AG04450 (cell line): ENCODE data around the gene DHRS13. TPM values are rescaled to one million over a fixed set of nuclear protein-coding genes. Genes with fewer than 3 reads are reported as not detected.

ENCODE experiments used
- CTCF ChIA-PET: fragments of 300-600, 350-600 bp; formaldehyde crosslinking; extraction: SDS; loops from one replicate; lab custom pipeline; 2022; ENCODE audit warnings: antibody characterized with exemption, inconsistent platforms; lab: Charles Lee
- POLR2A ChIA-PET: fragments of 350-600 bp; formaldehyde crosslinking; extraction: SDS; loops from one replicate; lab custom pipeline; 2021; ENCODE audit warnings: antibody characterized with exemption, inconsistent platforms; lab: Yijun Ruan, JAX
- DNase-seq: peaks from one replicate; pipeline ENCODE4 v3.0.0-alpha.2; 2011; ENCODE audit warnings: low read depth, low spot score
- H3K27ac ChIP-seq: one replicate; pipeline ENCODE4 v1.5.1; 2012; ENCODE audit warnings: low read depth, low read length, control low read depth
- H3K27me3 ChIP-seq: one replicate; pipeline ENCODE4 v1.6.0; 2012; ENCODE audit warnings: low read length; ENCODE audit not compliant: control insufficient read depth, insufficient read depth
- H3K4me3 ChIP-seq: 2 replicates; pipeline ENCODE4 v1.5.1; 2011; ENCODE audit warnings: mild to moderate bottlenecking, low read depth, low read length, control low read depth
- H3K9me3 ChIP-seq: 2 replicates; pipeline ENCODE4 v1.5.1; 2012; ENCODE audit warnings: low read length; ENCODE audit not compliant: control insufficient read depth, insufficient read depth
- polyA plus RNA-seq: library from polyadenylated mRNA; depleted of rRNA; stranded (reverse); fragments of >200 nt; gene quantifications from 2 replicates; pipeline ENCODE4 v1.2.3, GENCODE V29; 2011
- TF ChIP-seq, protein P1 (sequence below): IDR thresholded peaks from 2 replicates; pipeline ENCODE4 v1.5.1; 2011; ENCODE audit warnings: low read depth, low read length, control low read depth, inconsistent platforms

DHRS13 gene
- polyA plus RNA-seq, 1 experiment = 2.9 TPM

DNA sequence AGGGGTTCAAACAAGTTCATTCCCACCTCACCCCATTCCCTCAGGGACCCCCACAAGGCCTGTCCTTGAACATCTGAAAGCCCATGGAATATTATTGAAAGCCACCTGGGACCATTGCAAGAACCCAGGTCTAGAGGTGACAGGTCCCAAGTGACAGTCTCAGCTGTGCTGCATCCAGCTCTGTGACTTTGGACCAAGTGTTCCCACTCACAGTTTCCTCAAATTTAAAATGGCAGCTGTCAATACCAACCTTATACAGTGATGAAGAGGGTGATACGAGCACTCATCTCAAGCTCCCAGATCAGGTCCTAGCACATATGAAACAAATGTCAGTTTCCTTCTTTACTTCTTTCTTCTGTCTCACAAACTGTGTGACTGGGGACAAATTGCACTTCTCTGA, 38.9 kb downstream of the DHRS13 start:
- DNase-seq = no peak
- Histone ChIP-seq H3K27me3 (peaks cover 3% of the 10 kb centered on the region), H3K9me3 (no peaks in the 10 kb centered on the region), H3K27ac (no peak overlapping the region), H3K4me3 (no peak overlapping the region)
- TF ChIP-seq, protein P1, sequence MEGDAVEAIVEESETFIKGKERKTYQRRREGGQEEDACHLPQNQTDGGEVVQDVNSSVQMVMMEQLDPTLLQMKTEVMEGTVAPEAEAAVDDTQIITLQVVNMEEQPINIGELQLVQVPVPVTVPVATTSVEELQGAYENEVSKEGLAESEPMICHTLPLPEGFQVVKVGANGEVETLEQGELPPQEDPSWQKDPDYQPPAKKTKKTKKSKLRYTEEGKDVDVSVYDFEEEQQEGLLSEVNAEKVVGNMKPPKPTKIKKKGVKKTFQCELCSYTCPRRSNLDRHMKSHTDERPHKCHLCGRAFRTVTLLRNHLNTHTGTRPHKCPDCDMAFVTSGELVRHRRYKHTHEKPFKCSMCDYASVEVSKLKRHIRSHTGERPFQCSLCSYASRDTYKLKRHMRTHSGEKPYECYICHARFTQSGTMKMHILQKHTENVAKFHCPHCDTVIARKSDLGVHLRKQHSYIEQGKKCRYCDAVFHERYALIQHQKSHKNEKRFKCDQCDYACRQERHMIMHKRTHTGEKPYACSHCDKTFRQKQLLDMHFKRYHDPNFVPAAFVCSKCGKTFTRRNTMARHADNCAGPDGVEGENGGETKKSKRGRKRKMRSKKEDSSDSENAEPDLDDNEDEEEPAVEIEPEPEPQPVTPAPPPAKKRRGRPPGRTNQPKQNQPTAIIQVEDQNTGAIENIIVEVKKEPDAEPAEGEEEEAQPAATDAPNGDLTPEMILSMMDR = no peak
- POLR2A ChIA-PET = interaction anchor here (1.7 kb wide), 1 partner anchor 29 kb away, joined by 3 read pairs; no protein-coding TSS in a partner anchor
- CTCF ChIA-PET = interaction anchor here (2.3 kb wide), 1 partner anchor 100 kb away, joined by 9 read pairs; no protein-coding TSS in a partner anchor

DNA sequence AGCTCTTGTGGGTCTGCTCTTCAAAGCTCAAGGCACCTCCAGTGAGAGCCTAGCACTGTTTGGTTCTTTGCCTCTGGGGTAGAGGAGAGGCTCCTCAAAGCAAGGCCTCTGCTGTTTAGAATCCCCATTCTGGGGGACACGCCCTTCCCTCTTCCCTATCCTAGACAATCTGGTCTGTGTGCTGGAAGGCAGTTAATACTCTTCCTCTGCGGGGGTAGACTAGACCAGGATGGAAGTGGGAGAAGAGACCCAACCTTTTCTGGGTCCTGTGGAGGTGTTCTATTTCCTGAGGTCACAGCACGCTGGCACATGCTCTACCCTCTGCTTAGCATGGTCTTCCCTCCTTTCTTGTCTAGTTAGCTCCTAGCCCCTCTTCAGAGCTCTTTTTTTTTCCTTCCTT, 40.3 kb downstream of the DHRS13 start:
- Histone ChIP-seq H3K9me3 (no peaks in the 10 kb centered on the region), H3K27me3 (peaks cover under 1% of the 10 kb centered on the region), H3K4me3 (no peak overlapping the region), H3K27ac (no peak overlapping the region)
- DNase-seq = no peak
- POLR2A ChIA-PET = no interaction called here
- TF ChIP-seq, protein P1 = no peak
- CTCF ChIA-PET = no interaction called here

DNA sequence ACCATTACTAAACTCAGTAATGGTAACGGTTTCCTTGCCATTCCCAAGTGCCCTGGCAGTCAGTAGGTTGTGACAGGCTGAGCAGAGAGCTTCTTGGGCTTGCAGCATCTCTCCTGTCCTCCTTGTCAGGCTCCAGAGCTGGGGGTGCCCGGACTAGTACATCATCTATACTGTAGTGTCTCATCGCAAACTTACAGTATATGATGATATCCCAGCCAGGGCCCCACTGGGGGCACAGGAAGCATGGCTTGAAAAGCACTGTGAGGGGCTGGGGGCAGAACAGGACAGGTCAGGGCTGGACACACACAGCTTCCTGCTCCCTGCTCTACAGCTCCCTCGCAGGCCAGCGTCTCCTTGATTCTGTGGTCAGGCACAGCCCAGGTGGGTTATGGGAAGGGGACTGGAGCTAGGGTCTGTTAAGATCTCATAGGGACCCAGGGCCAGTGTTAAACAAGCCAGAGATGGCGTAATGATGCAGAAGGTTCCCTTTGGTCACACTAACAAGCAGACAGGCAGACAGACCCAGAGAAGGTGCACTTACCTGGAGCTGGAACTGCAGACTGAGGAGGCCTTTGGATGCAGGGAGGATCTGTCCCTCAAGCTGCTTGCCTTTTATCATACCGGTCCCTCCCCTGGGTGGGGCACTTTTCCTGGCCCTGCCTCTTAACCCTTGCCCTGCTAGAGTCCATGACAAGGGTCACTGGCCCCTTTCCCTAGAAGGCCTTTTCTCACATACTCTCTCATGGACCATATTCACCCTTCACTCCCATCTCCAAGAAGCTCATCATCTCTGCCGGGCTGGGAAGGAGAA, 41.3 kb downstream of the DHRS13 start:
- no peak for DNase-seq
- POLR2A ChIA-PET = no interaction called here
- CTCF ChIA-PET = interaction anchor here (0.6 to 0.7 kb wide), 3 partner anchors 38 to 98 kb away, joined by 3 to 4 read pairs (median 3); no protein-coding TSS in a partner anchor
- H3K27ac ChIP-seq = no peak overlapping the region
- TF ChIP-seq, protein P1 = no peak
- no peak overlapping the region for H3K4me3 ChIP-seq
- no peaks in the 10 kb centered on the region for H3K27me3 ChIP-seq
- no peaks in the 10 kb centered on the region for H3K9me3 ChIP-seq

DNA sequence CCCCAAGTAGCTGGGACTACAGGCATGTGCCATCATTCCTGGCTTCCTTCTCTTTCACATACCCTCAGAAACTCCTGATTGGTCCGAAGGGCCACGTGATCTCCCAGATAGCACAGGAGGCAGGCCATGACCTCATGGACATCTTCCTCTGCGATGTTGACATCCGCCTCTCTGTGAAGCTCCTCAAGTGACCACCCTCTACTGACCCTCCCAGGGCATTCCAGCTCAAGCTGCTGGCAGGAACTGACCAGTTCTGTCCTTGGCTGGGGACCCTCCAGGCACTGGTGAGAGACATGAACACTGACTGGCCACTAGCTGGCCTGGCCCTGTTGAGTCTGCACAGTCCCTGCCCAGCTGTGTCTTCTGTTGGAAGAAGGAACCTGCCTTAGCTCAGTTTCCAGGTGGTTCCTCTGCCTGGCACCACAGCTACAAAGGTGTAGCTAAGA, 42.5 kb downstream of the DHRS13 start:
- H3K9me3 ChIP-seq = no peaks in the 10 kb centered on the region
- H3K27ac ChIP-seq = no peak overlapping the region
- POLR2A ChIA-PET = interaction anchor here (0.8 kb wide), 1 partner anchor 18 kb away, joined by 3 read pairs; no protein-coding TSS in a partner anchor
- no peak overlapping the region for H3K4me3 ChIP-seq
- H3K27me3 ChIP-seq = no peaks in the 10 kb centered on the region
- TF ChIP-seq, protein P1 = no peak
- CTCF ChIA-PET = interaction anchor here (0.7 kb wide), 1 partner anchor 213 kb away, joined by 3 read pairs; no protein-coding TSS in a partner anchor
- no peak for DNase-seq

DNA sequence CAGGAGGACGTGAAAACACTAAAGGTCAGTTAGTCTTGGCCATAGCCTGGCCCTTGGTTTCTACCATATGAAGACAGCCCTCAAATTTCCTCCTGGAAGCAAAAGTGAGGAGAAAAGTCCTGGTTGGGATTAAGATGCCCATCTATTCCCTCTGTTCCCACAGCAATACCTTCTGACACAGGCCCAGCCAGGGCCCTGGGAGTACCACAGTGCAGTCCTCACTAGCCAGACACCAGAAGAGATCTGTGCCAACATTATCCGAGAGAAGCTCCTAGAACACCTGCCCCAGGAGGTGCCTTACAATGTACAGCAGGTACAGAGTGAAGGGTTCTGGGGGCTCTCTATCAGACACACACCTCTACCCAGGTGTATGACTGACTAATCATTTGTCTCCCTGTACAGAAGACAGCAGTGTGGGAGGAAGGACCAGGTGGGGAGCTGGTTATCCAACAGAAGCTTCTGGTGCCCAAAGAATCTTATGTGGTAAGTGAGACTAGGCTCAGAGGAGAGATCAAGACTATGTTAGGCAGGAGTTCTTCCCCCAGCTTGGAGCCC, 44.0 kb downstream of the DHRS13 start:
- no peak for DNase-seq
- H3K27me3 ChIP-seq = no peaks in the 10 kb centered on the region
- H3K9me3 ChIP-seq = no peaks in the 10 kb centered on the region; the same call in 1 of the 2 replicates
- TF ChIP-seq, protein P1 = no peak
- ChIA-PET POLR2A (no interaction called here), CTCF (interaction anchor here (1.0 to 1.2 kb wide), 2 partner anchors 10 to 95 kb away, joined by 3 to 5 read pairs; no protein-coding TSS in a partner anchor)
- H3K27ac ChIP-seq = no peak overlapping the region
- no peak overlapping the region for H3K4me3 ChIP-seq
